Hematopoietic multipotent progenitor cell treated with erythropoietin and hydrocortisone succinate and interleukin-3 and kit ligand, for 15 days (in vitro differentiated cells): ENCODE results near the gene MYO1B.

Experiments used
- DNase-seq: peaks from one replicate; pipeline ENCODE4 v3.0.0-alpha.2; 2015; ENCODE audit warnings: low spot score

MYO1B gene

DNA sequence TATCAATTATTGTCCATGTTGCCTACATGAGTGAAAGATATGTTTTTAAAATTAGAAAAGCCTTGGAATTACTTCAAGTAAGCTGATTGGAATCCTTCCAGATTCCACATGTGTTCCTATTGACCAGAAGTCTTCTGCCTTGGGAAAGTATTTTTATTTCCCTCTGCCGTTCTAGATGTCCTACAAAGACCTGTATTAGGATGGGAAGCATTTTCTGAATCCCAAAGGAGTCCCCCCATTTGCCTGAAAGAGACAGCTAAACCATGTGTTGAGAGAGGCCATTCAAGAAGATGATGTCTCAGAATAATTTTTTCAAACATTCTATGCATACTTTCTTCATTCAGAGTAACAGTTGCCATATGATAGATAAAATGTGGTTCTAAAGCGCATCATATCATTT, 19.0 kb upstream of the MYO1B start:
- DNase-seq, result no peak

DNA sequence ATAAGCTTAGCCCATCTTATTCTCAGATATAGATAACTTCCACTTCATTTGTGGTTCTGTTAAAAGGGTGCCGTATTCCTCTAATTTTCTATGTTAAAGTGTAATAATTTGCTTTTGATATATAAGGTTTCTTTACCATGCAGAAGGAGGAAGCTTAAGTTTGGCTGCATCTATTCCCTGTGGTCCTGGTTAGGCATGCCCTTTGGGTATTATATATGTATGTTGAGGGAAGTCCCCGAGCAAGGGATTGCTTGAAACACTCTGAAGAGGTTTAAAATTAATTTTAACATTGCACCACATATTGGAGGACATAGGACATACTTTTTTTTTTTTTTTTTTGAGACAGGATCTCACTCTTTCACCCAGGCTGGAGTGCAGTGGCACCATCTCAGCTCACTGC, 16.9 kb upstream of the MYO1B start:
- no peak for DNase-seq

DNA sequence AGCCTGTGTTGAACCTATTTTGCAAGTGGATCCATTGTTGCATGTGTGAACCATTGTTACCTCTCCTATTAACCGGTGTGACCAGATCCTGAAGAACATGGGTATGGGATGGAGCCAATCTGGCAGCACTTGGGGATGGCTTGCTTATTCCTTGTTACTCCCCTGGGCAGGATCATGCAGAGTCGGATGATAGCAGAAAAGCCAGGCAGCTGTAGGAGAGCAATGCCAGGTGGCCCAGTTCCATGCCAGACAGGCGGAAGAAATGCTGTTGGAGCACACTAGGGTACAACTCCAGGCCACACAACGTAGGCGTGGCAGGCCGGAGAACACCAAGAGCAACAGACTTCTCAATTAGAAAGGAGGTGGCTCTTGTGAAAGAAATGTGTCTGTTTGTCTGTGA, 16.3 kb upstream of the MYO1B start:
- DNase-seq, result no peak

DNA sequence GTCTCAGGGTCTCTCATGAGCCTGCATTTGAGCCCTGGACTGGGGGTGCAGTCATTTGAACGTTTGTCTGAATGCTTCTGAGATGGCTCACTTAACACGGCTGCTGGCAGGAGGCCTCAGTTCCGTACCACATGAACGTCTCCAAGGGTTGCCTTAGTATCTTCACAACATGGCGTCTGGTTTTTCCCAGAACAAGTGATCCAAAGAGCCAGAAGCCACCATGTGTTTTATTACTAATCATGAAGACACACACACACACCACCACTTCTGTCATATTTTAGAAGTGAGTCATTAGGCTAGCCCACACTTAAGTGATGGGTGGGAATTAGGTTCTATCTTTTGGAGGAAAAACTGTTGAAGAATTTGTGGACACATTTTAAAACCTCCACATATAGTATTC, 15.0 kb upstream of the MYO1B start:
- no peak for DNase-seq

DNA sequence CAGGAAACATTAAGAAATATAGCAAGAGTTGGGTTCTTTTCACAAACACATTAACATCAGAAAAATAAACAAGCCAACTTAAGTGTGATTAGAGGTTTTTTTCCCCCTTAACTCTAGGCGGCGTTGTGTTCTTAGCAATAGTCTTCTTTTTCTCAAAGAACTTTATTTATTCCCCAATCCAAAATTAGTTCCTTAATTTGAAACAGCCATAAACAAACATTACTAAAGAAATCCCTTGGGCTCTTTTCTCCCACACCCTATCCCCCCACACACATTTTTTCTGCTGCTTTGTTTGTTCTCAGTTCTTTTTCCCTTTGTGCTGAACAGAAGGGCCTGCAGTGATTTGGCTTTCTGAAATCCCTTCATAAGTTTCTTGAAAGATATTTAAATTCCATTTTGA, 13.2 kb upstream of the MYO1B start:
- no peak for DNase-seq

DNA sequence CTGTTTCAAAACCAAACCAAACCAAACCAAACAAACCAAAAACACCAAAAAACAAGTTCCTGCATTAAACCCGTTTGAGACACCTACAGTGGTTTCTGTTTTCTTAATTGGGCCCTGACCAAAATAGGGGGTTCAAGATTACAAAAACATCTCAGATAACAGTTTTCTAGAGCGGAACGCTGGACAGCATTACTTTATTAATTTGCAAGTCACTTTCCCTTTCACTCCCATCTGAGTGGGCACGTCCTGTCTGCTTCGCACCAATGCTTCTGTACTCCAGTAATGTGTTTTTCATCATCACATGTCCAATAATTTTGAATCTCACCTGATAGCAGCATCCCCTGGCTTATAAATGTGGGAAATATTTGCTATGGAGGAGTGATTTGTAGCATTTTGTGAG, 11.7 kb upstream of the MYO1B start:
- DNase-seq, result no peak

DNA sequence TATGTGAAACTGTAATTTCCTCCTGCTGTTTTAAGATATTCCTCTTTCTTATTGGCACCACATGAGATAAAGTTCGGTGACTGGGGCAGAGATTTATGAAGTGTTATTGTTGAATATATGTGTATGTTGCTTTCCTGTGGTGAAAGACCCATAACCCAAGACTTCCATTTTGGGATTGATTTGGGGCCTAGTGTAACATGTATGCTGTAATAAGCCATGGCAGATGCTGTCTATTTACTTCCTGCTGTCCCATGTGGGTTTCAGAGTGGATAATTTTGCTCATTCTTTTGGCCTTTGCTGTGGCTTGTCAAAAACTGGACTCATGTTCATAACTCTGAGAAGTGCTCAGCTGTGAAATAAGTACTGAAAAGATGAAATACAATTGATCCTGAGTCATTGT, 10.8 kb upstream of the MYO1B start:
- no peak for DNase-seq

DNA sequence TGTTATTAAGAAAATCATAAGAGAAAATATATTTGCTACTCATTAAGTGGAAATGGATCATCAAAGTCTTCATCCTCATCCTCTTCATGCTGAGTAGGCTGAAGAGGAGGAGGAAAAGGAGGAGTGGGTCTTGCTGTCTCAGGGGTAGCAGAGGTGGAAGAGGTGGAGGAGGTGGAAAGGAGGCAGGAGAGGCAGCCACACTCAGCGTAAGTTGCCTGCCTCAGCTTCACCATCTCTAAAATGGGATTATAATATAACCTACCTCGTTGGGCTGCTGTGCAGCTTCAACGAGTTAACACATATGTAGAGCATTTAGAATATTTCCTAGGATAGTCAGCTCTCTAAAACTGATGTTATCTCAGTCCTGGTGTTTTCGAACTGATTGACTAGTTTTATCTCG, 4.3 kb upstream of the MYO1B start:
- DNase-seq, result no peak

DNA sequence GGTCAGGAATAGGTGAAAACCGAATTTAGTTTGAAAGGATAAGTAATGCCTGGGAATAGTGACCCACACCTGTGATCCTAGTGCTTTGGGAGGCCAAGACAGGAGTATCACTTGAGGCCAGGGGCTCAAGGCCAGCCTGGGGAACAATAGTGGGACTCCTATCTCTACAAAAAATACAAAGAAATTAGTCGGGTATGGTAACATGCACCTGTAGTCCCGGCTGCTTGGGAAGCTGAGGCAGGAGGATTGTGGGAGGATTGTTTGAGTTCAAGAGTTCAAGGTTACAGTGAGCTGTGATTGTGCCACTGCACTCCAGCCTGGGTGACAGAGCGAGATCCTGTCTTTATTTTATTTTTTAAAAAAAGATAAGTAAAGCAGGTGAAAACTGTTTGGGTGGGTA, 3.8 kb upstream of the MYO1B start:
- no peak for DNase-seq

DNA sequence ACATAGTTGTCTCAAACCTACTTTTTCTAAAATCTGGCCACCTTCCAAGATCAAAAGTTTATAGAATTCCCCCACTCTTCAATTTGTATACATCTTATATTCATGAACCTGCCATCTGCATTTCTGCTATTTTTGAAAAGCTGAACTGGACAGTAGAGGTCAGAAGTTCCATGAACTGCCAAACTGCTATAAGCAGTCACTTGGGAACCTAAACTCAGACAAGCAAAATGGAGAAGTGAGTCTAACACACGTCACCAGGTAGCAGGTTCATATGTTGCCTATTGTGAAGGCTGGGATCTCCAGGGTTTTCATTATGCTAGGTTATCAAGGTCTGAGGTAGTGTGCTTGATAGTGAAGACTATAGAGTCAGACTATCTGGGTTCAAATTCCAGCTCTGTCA, 2.0 kb upstream of the MYO1B start:
- DNase-seq, result no peak

DNA sequence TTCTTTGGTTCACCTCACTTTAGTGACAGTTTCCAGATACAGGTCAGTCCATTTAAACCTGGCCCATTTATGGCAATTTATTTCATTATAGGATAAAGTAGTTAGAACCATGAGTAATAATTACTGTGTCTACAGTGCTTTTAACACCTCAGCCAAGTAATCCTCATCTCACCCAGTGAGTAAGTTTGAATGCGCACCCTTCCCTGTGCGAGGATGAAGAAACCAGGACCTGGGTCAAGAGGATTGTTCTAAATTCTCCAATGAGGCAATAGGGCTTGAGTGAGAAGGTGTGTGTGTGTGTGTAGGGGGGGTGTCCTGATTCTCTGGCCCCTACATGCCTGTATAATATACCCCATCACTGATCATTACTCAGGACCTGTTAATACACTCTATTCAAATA, 854 bp upstream of the MYO1B start:
- no peak for DNase-seq

DNA sequence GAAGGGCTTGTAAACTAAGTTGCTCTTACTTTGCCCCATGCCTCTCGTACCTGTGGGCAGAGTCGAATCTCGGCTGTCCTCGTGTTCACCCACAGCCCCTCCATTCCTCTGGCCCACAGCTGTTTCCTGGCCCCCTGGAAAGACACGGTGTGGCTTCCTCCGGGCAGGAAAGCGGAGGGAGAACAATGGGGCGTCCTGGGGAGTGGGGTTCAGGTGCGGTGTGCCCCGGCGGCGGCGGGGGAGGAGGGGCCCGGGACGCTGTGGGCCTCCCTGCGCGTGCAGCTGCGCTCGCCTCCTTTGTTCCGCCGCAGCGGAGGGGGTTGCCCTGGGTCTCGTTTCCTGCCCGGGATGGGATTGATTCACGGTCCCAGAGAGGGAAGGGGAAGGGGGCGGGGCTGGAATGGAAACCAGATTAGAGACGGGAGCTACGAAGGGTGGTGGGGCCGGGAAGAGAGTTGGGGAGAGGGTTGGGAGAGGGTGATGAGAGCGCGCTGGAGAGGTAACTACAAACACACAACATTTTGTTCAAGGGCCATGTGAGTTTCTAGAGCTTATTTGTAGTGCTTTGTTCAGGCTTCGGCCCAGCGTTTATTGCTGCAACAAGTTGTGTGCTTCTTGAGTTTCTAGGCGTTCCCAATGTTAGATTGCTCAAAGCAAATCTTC, 796 bp downstream of the MYO1B start:
- no peak for DNase-seq

DNA sequence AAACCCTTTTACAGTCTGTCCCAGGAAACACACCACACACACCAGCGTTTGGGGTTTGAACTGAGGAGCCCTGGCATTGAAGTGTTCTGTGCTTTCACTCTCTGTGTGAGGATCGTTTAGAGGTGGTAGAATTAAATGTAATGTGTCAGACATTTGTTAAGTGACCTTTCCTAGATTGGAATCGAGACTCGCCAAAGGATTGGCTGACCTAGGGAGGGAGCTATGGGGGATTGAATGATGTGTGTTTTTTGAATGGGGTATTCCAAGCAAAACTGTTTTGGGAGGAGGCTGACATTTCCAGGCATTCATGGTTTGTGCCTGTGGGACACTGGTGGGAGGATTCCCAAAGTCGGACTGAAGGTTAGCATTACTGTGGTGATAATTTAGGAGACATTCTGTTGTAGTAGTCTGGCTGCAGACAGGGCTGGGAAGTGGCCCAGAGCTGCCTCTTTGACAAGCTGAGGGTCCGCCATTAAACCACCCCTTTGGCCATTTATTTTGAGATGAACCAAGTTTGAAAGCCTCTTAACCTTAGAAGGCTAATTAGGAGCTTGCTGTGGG, 1.7 kb downstream of the MYO1B start:
- DNase-seq, result no peak

DNA sequence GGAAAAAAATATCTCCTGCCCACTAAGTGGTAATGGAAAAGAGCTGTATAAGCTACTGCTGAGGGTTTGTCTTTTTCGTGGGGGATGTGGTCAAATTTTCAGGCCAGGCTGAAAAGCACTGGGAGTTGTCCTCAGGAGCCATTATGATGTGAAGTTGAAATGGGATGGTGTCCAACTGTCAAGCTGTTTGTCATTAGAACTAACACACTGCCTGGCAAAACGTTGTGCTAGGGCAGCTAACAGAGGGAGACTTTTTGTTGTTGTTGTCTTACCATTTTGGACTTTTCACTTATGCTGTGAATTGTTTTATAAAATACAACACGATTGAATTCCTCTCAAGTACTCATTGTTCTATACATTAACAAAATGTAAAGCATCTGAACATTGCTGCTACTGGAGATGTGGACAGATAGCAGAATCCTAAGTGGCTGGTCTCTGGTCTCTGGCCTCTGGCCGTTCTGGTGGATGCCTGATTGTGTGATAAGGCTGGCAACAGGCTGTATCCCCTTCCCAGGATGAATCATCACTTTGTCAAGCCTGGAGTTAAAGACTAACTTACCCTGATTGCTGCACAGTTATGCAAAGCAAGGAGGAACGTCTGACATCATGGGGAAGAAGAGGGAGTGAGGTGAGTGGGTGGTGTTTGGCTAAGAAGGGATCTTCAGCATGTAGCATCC, 2.3 kb downstream of the MYO1B start:
- DNase-seq, result no peak

DNA sequence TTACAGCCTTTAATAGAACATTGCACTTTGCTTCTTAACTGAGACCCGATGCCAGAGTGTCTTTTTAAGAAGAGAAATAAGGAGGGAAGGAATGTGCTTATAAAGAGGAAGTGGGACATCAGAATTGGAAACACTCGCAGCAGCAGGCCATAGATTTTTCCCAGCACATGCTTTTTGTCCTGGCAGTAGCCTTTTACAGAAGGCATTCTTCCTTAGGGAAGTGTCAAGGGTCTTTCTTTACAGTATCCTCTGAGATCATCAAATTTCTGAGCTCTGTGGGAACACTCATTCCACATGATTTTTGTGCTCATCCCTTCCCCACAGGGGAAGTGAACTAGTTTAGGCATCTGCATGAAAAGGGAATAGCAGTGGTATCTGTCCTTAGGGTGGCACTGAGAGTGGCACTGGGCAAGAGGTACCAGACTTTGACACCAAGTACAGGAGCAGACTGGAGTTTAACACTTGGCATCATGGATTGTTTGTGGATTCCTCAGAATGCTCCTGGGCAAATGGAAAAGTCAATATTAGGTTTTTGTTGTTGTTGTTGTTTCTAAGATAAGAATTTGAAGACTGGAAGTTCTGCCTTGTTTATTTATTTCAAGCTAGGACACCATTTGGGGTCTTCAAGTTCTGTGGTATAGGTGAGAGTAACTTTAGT, 4.1 kb downstream of the MYO1B start:
- DNase-seq, result no peak

DNA sequence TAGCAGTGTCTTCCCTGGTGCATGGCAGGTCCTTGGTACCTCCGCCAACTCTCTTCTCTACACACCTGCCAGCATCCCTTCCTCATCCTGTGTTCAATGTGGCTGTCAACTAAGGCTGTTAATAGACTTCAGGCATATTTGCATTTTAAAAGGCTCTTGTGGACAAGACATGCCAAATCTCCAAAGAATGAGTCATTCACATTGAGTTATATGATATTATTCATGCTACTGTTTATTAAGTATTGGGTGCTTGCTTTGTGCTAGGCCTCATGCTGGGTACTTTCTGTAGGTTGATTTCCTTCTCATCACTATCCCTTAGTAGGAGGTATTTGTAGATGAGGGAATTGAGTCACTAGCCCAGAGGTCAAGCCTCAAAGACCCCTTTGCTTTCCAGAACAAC, 5.2 kb downstream of the MYO1B start:
- DNase-seq, result no peak

DNA sequence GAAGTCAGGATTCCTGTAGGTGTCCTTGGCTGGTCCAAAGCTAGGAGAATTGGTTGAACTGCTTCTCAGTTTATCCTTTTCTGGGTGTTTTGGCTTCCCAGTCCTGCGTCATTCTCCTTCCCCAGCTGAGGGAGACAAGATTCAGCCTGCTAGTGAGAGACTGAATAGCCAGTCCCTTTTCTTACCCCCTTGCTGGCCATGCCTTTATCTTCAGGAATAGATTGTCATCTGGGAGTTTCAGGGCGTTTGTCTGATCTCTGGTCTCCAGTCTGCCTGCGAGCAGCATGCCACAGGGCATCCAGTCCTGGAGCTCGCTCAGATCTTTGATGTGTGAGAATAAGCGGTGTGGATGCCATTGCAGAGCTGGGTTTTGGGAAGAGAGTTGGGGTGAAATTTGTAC, 5.8 kb downstream of the MYO1B start:
- DNase-seq, result no peak

DNA sequence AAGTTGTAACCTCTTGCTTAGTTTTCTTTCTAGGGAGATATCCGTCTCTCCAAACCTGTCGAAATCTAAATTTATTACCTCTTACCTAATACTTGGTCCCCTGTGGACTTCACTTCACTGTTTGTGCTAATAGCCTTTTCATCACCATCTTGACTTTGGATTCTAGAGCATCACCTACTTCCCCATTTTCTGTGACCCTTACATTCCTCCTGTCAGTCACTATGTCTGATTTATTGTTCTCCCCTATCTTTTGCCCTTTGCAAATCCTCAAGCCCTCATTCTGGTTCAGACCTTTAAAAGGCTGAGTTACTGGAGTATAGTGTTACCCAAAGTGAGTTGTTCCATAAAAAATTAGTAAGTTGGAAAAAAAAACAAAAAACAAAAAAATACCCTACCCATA, 7.5 kb downstream of the MYO1B start:
- no peak for DNase-seq

DNA sequence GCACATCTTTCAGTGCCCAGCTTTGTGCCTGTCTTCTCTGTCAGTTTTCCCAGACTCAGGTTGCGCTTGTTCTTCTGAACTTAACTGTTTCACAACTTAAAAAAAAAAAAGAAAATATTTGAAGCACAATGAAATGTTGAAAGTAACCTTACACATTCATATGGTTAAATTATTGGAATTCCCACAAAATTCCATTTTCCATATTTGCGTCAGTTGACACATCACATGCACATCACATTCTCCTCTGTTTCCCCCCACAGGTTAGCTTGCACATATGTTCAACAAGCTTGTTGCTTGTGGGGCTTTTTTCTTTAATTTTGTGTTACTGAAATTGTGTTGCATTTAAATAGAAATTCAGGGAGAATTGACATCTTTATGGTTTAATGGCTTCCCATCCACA, 8.3 kb downstream of the MYO1B start:
- DNase-seq, result no peak

DNA sequence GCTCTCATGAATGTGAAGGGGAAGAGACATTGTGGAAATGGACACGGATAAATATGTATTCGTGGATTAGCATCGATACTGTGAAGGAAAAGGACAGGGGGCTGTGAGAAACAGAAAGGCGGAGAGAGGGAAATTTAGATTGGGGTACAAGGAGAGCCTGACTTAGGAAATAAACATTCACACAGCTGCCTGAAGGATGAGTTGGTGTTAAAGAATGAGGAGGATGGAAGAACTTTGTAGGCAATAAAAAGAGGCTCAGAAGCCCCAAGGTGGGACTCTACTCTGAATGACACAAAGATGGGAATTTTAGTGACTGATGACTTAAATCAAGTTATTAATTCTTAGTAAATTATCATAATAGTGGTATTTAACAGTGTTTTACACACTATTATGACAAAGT, 10.1 kb downstream of the MYO1B start:
- no peak for DNase-seq

DNA sequence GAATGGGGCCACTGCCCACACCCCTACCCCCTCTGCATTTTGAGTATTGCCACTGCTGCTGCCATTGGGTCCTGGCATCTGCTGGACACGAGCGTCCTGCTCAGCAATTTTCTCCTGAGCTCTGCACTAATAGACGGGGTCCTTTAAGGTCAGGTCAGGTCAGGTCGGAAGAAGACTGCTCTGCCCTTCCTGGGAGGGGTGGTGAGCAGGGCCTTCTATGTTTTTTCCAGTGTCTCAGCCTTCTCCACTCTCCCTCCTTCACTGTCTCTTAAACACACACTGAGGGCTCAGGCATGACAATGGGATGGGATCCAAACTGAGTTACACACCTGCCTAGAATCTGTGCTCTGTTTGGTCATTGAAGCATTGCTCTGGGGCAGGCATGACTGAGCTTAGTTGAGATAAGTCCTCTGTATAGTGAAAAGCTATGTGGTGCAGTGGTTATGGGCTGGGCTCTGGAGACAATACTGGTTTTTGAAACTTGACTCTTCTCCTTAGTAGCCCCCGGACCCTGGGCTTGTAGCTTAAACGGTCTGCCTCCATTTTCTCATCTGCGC, 10.6 kb downstream of the MYO1B start:
- DNase-seq, result no peak

DNA sequence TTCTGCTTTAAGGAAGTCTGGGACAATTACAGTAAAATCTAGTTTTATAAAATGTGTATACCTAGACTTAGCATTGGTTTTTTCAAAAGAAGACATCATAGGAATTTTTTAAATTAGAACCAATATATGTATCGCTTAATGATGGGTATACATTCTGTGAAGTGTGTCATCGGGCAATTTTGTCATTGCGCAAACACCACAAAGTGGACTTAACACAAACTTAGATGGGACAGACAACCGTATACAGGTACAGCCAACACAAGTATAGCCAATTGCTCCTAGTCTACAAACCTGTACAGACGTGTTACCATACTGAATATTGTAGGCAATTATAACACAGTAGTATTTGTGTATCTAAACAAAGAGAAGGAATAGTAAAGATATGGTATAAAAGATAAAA, 12.7 kb downstream of the MYO1B start:
- no peak for DNase-seq

DNA sequence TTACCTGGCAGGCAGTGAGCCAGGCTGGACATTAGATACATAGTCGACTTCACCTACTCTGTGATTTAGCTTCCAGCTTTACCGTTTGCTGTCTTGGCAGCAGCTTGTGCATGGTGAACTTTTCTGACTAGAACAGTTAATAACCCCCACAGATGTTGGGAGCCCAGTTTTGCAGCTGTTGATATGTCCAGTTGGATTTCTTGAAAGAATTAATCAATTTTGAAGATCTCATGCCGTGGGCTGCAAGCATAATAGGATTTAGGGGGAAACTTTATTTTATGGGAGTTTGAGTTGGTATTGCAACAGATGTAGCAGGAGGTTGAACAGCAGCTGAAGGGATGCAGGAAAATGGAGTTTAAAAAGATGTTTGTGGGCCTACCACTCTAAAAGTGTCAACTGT, 13.8 kb downstream of the MYO1B start:
- no peak for DNase-seq
